Adrenal gland (tissue), 12 donors: ENCODE data around the gene ZNF511. TPM values are rescaled to one million over a fixed set of nuclear protein-coding genes. Genes with fewer than 3 reads are reported as not detected.

Experiments used
- DNase-seq, 7 donors: peaks; one replicate each; pipeline ENCODE4 v3.0.0-alpha.2; 2019 to 2020
- H3K27ac ChIP-seq, 5 donors: fragments of 200-600 bp; sonication (generic) in 4 of 5; 1 replicate in 3 of 5; 2 replicates in 2 of 5; pipeline versions ENCODE4 v1.5.1 to v1.8.0; 2016 to 2020; ENCODE audit warnings: mild to moderate bottlenecking in 1 of 5
- H3K27me3 ChIP-seq: fragments of 200-600 bp; 2 replicates; pipeline ENCODE4 v1.8.0; 2021
- H3K36me3 ChIP-seq, 2 donors: fragments of 200-600 bp; replicated peaks in 1 of 2; 1 replicate in 1 of 2; 2 replicates in 1 of 2; pipeline versions ENCODE4 v1.5.1 to v1.8.0; 2018 to 2022
- H3K4me1 ChIP-seq, 2 donors: fragments of 200-600 bp; replicated peaks in 1 of 2; 1 replicate in 1 of 2; 2 replicates in 1 of 2; pipeline versions ENCODE4 v1.5.1 to v1.8.0; 2018 to 2021
- H3K4me3 ChIP-seq, 4 donors: fragments of 200-600 bp; sonication (generic) in 3 of 4; one replicate each; pipeline ENCODE4 v1.5.1; 2016 to 2018
- H3K9me3 ChIP-seq, 3 donors: fragments of 200-600 bp; sonication (generic) in 1 of 3; replicated peaks in 1 of 3; 1 replicate in 2 of 3; 2 replicates in 1 of 3; pipeline versions ENCODE4 v1.5.1 to v1.8.0; 2016 to 2021
- CTCF ChIP-seq, 6 experiments: fragments of 450-650 bp in 4 of 6; fragments of 200-600 bp in 2 of 6; sonication (generic) in 1 of 6; IDR thresholded peaks; 1 replicate in 5 of 6; 2 replicates in 1 of 6; pipeline versions ENCODE4 v1.5.1 to v1.8.0; 2016 to 2021; ENCODE audit warnings: antibody characterized with exemption in 6 of 6, mild to moderate bottlenecking in 2 of 6, moderate library complexity in 1 of 6
- POLR2A ChIP-seq, 2 donors: fragments of 450-650 bp; IDR thresholded peaks; one replicate each; pipeline ENCODE4 v1.6.1; 2017; ENCODE audit warnings: antibody characterized with exemption in 2 of 2, mild to moderate bottlenecking in 2 of 2, moderate library complexity in 1 of 2
- WGBS, 4 donors: extraction: QIAGEN DNeasy Blood & Tissue Kit in 2 of 4; methylation state at CpG; one replicate each; pipeline versions ENCODE4 v1.1.5 to v1.1.7; 2013 to 2017; 5-methylcytosine and 5-hydroxymethylcytosine counted together
- intact Hi-C, 2 donors: fragments of 100-400 bp; cut with DNase I; formaldehyde crosslinking; loops; one replicate each; pipeline versions ENCODE4 v1.14.1 to v1.15.0; 2022 to 2023
- polyA plus RNA-seq, 3 donors: library from polyadenylated mRNA; stranded (reverse); fragments of 200-250 nt in 2 of 3; fragments of 350-450 nt in 1 of 3; fragmentation: Illumina TruSeq in 1 of 3; extraction: RNeasy Lipid Tissue Mini Kit (QIAGEN cat#74804) in 1 of 3; gene quantifications; one replicate each; pipeline ENCODE4 v1.2.3, GENCODE V29; 2013 to 2014
- total RNA-seq, 9 donors: library from RNA; depleted of rRNA in 4 of 9; stranded (reverse); fragments of >200 nt in 4 of 9; fragments of 120-200 nt in 1 of 9; fragmentation: NEBNext Ultra II Directional in 1 of 9; extraction: Animal tissue kit (Norgen Biotek cat#: 25700) in 1 of 9; gene quantifications; one replicate each; pipeline versions ENCODE4 v1.1.0 to v1.2.4, GENCODE V29; 2013 to 2023
- donor health status: healthy with polysubstance abuse.
- donor health status: Bipolar disorder and iron deficiency.
- donor health status: DM: yes; HTN: yes; CAD: no.
- donor health status: DM: no; HTN: no; CAD: no.
- donor health status: DM: no; HTN: no; CAD: no.
- donor health status: DM: yes; HTN: yes; CAD: no.

Gene ZNF511
- total and polyA plus RNA-seq, 12 donors: 19.6 to 146 (median 39.9) TPM

DNA sequence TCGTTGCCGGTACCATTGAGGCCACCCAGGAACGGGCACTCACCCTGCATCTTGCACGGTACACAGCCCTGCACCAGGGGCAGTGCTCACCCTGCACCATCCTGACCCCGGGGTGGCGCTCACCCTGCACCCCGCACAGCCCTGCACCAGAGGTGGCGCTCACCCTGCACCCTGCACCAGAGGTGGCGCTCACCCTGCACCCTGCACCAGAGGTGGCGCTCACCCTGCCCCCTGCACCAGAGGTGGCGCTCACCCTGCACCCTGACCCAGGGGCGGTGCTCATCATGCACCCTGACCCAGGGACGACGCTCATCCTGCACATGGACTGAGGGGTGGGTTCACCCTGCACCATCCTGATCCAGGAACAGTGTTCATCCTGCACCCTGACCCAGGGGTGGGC lies 6.5 kb upstream of the ZNF511 start:
- no peak overlapping the region for H3K4me3 ChIP-seq
- intact Hi-C loops: no loop called here
- no peak overlapping the region for H3K27ac ChIP-seq
- 95 to 100% (median 98%) methylated on average over 3 to 14 of the region's 14 CpGs for WGBS, 4 donors
- no peaks in the 10 kb centered on the region for H3K9me3 ChIP-seq
- peaks cover 0 to 52% of the 10 kb centered on the region in 2 donors for H3K36me3 ChIP-seq
- DNase-seq: no peak
- H3K27me3 ChIP-seq: no peaks in the 10 kb centered on the region
- TF ChIP-seq CTCF (IDR thresholded peaks at IDR 0.05): no peak
- no peak for TF ChIP-seq POLR2A (IDR thresholded peaks at IDR 0.05)
- H3K4me1 ChIP-seq: peaks cover 11 to 35% of the 10 kb centered on the region in 2 donors

GRCh38 chr10:133303206-133303605 lies 5.5 kb upstream of the ZNF511 start:
- H3K9me3 ChIP-seq: no peaks in the 10 kb centered on the region
- no peaks in the 10 kb centered on the region for H3K27me3 ChIP-seq
- no peak for DNase-seq
- no peak overlapping the region for H3K27ac ChIP-seq
- H3K4me3 ChIP-seq: no peak overlapping the region
- 85 to 100% (median 92%) methylated on average over 2 to 10 of the region's 10 CpGs for WGBS, 4 donors
- TF ChIP-seq CTCF (IDR thresholded peaks at IDR 0.05): no peak
- no peak for TF ChIP-seq POLR2A (IDR thresholded peaks at IDR 0.05)
- H3K36me3 ChIP-seq: peaks cover 0 to 42% of the 10 kb centered on the region in 2 donors
- H3K4me1 ChIP-seq: peaks cover 17 to 43% of the 10 kb centered on the region in 2 donors
- intact Hi-C loops: no loop called here

DNA sequence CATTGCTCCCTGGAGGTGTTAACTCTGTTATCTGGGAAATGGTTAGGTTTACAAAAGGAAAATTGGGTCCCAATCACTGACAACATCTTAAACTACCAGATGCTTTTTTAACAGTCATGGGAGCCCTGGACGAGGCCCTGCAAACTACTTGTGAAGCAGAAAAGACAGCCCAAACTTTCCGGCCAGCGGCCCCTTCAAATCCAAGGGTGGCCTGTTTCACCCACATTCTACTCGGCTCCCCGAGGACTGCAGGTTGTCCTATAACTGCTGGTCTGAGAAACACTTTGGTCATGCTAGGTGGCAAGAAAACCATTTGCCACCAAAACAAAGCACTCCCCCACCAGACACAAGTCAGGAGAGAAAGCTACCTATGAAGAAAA lies 2.6 kb upstream of the ZNF511 start:
- peak overlapping the region; percentile 51 to 94 (median 85) for H3K27ac ChIP-seq

GRCh38 chr10:133306941-133307379 lies 1.8 kb upstream of the ZNF511 start:
- peaks cover 17 to 43% of the 10 kb centered on the region in 2 donors for H3K4me1 ChIP-seq
- no peaks in the 10 kb centered on the region for H3K9me3 ChIP-seq
- no peaks in the 10 kb centered on the region for H3K27me3 ChIP-seq
- intact Hi-C loops: no loop called here
- TF ChIP-seq CTCF (IDR thresholded peaks at IDR 0.05) (no peak), POLR2A (IDR thresholded peaks at IDR 0.05) (no peak)
- H3K36me3 ChIP-seq: peaks cover 0 to 31% of the 10 kb centered on the region in 2 donors
- 81 to 90% (median 85%) methylated on average over 15 to 17 of the region's 17 CpGs for WGBS, 4 donors
- peak overlapping the region in 1 of 4 donors; percentile 99 for H3K4me3 ChIP-seq
- H3K27ac ChIP-seq: peak overlapping the region in 2 of 5 donors; percentile 98 to 99
- peak in 2 of 7 donors; percentile 18 to 26 for DNase-seq

More for the DNA sequence above, 2.6 kb upstream of the ZNF511 start:
- intact Hi-C loops: no loop called here
- no peaks in the 10 kb centered on the region for H3K27me3 ChIP-seq
- DNase-seq: no peak
- H3K9me3 ChIP-seq: no peaks in the 10 kb centered on the region
- TF ChIP-seq CTCF (IDR thresholded peaks at IDR 0.05): no peak
- no peak overlapping the region for H3K4me3 ChIP-seq
- 92 to 96% (median 94%) methylated on average over 5 of the region's 5 CpGs for WGBS, 4 donors
- H3K36me3 ChIP-seq: peaks cover 0 to 30% of the 10 kb centered on the region in 2 donors
- peaks cover 17 to 43% of the 10 kb centered on the region in 2 donors for H3K4me1 ChIP-seq
